Glutamatergic neuron (in vitro differentiated cells): ENCODE measurements around the gene ZFP69. TPM values are rescaled to one million over a fixed set of nuclear protein-coding genes. Genes with fewer than 3 reads are reported as not detected.
A peak's percentile ranks its signal among the peaks of the same experiment; 100 is the strongest.

Experiments used
- DNase-seq: peaks from one replicate; pipeline ENCODE4 v3.0.0; 2022
- H3K27ac Mint-ChIP-seq: one replicate; pipeline ENCODE4 v1.8.0; 2020; ENCODE audit warnings: mild to moderate bottlenecking, mixed read lengths, inconsistent platforms; ENCODE audit not compliant: unreplicated experiment
- H3K27me3 Mint-ChIP-seq: one replicate; pipeline ENCODE4 v1.8.0; 2020; ENCODE audit warnings: mild to moderate bottlenecking, moderate library complexity, mixed read lengths, inconsistent platforms; ENCODE audit not compliant: unreplicated experiment
- H3K36me3 Mint-ChIP-seq: one replicate; pipeline ENCODE4 v1.8.0; 2020; ENCODE audit warnings: mild to moderate bottlenecking, mixed read lengths, inconsistent platforms; ENCODE audit not compliant: unreplicated experiment
- H3K4me1 Mint-ChIP-seq: one replicate; pipeline ENCODE4 v1.8.0; 2020; ENCODE audit warnings: mild to moderate bottlenecking, low read depth, mixed read lengths, inconsistent platforms; ENCODE audit not compliant: unreplicated experiment
- H3K4me3 Mint-ChIP-seq: one replicate; pipeline ENCODE4 v1.8.0; 2020; ENCODE audit warnings: mild to moderate bottlenecking, mixed read lengths, inconsistent platforms; ENCODE audit not compliant: unreplicated experiment
- H3K9me3 Mint-ChIP-seq: one replicate; pipeline ENCODE4 v1.8.0; 2020; ENCODE audit warnings: mild to moderate bottlenecking, moderate library complexity, mixed read lengths, inconsistent platforms; ENCODE audit not compliant: unreplicated experiment
- total RNA-seq: library from RNA; stranded (reverse); fragmentation: NEBNext Ultra II Directional; extraction: Animal tissue kit (Norgen Biotek cat#: 25700); gene quantifications from one replicate; pipeline ENCODE4 v1.2.1, GENCODE V29; 2021; ENCODE audit not compliant: unreplicated experiment
- TF ChIP-seq, protein P1 (sequence below): fragments of 200-600 bp; sonication (generic); IDR thresholded peaks from one replicate; pipeline ENCODE4 v1.5.0; 2021; ENCODE audit not compliant: partially characterized antibody, unreplicated experiment

The ZFP69 gene
- total RNA-seq, 1 donor from 2014 or later = 5.0 TPM

GRCh38 chr1:40507973-40508372 is 30.9 kb downstream of the ZFP69 start:
- Mint-ChIP-seq H3K36me3 (peaks cover 25% of the 10 kb centered on the region), H3K9me3 (peaks cover 7% of the 10 kb centered on the region), H3K27me3 (no peaks in the 10 kb centered on the region), H3K4me3 (peak overlapping the region; percentile 89), H3K4me1 (peaks cover 5% of the 10 kb centered on the region), H3K27ac (no peak overlapping the region)
- DNase-seq = no peak
- TF ChIP-seq, protein P1, sequence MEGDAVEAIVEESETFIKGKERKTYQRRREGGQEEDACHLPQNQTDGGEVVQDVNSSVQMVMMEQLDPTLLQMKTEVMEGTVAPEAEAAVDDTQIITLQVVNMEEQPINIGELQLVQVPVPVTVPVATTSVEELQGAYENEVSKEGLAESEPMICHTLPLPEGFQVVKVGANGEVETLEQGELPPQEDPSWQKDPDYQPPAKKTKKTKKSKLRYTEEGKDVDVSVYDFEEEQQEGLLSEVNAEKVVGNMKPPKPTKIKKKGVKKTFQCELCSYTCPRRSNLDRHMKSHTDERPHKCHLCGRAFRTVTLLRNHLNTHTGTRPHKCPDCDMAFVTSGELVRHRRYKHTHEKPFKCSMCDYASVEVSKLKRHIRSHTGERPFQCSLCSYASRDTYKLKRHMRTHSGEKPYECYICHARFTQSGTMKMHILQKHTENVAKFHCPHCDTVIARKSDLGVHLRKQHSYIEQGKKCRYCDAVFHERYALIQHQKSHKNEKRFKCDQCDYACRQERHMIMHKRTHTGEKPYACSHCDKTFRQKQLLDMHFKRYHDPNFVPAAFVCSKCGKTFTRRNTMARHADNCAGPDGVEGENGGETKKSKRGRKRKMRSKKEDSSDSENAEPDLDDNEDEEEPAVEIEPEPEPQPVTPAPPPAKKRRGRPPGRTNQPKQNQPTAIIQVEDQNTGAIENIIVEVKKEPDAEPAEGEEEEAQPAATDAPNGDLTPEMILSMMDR = no peak

GRCh38 chr1:40508375-40509341 is 31.6 kb downstream of the ZFP69 start, which contains the start of gene EXO5:
TSS of gene EXO5 (plus strand) at chr1:40508767. CDS start at chr1:40514545, 5,778 bp downstream.
- Mint-ChIP-seq H3K27me3 (no peaks in the 10 kb centered on the region), H3K4me3 (peak within 1 kb of the TSS; percentile 89), H3K27ac (peak within 1 kb of the TSS; percentile 64), H3K9me3 (peaks cover 7% of the 10 kb centered on the region), H3K4me1 (peaks cover 5% of the 10 kb centered on the region), H3K36me3 (peaks cover 22% of the 10 kb centered on the region)
- TF ChIP-seq, protein P1 = no peak
- peak; percentile 87 for DNase-seq

- H3K4me1 Mint-ChIP-seq = no peaks in the 10 kb centered on the region
- no peak overlapping the region for H3K4me3 Mint-ChIP-seq
- no peak for DNase-seq
- H3K9me3 Mint-ChIP-seq = peaks cover 13% of the 10 kb centered on the region
- TF ChIP-seq, protein P1 = no peak
- H3K27me3 Mint-ChIP-seq = peaks cover 4% of the 10 kb centered on the region
- no peak overlapping the region for H3K27ac Mint-ChIP-seq
- H3K36me3 Mint-ChIP-seq = peaks cover 57% of the 10 kb centered on the region
Measured at GRCh38 chr1:40519517-40519916, 42.4 kb downstream of the ZFP69 start.

- peak overlapping the region; percentile 99 for H3K4me3 Mint-ChIP-seq
- peak overlapping the region; percentile 88 for H3K27ac Mint-ChIP-seq
- peaks cover 3% of the 10 kb centered on the region for H3K4me1 Mint-ChIP-seq
- H3K9me3 Mint-ChIP-seq = peaks cover 3% of the 10 kb centered on the region
- no peak for DNase-seq
- TF ChIP-seq, protein P1 = no peak
- peaks cover 4% of the 10 kb centered on the region for H3K27me3 Mint-ChIP-seq
- H3K36me3 Mint-ChIP-seq = peaks cover 6% of the 10 kb centered on the region
Measured at GRCh38 chr1:40530735-40531380, 53.8 kb downstream of the ZFP69 start.
